A549 (cell line): ENCODE data around the gene ACAD11.

ENCODE experiments used
- POLR2A ChIP-seq: IDR thresholded peaks from 2 replicates; pipeline ENCODE4 v1.6.1; 2012; ENCODE audit warnings: mild to moderate bottlenecking, low read length
- TF ChIP-seq, protein P1 (sequence below): fragments of >200 bp; sonication (Bioruptor Twin); formaldehyde crosslinking; IDR thresholded peaks from 3 replicates; pipeline ENCODE4 v1.5.1; 2016

DNA sequence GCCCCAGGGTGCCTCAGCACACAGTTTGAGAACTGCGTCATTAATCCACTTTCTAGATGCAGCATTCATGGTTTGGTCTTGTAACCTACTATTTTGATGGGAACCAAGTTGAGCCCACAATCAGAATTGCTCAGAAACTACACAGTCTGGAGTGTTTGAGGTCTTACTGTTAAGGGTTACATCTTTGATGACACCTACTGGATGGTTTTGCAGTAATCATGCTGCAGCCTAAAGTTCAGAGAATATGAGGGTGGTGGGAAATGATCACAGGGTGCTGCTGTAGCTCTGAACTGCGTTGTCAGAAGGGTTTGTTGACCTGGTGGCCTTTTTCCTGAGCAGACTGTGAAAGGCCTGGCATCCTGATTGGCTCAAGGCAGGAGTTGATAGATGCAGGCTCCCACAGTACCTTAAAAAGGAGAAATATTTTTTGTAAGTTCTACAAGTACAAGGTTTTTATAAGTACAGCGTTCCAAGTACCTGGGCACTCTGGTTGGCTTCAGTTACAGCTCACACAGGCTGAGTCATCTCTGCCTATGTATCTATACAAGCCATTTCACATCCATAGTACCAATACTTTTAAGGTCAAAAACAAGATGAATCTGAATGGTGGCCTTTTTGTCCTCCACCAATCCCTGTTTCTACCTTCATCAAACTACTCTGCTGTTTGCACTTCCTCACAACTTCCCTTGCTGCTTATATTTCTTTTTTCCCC lies 123.0 kb downstream of the ACAD11 start:
- TF ChIP-seq, protein P1, sequence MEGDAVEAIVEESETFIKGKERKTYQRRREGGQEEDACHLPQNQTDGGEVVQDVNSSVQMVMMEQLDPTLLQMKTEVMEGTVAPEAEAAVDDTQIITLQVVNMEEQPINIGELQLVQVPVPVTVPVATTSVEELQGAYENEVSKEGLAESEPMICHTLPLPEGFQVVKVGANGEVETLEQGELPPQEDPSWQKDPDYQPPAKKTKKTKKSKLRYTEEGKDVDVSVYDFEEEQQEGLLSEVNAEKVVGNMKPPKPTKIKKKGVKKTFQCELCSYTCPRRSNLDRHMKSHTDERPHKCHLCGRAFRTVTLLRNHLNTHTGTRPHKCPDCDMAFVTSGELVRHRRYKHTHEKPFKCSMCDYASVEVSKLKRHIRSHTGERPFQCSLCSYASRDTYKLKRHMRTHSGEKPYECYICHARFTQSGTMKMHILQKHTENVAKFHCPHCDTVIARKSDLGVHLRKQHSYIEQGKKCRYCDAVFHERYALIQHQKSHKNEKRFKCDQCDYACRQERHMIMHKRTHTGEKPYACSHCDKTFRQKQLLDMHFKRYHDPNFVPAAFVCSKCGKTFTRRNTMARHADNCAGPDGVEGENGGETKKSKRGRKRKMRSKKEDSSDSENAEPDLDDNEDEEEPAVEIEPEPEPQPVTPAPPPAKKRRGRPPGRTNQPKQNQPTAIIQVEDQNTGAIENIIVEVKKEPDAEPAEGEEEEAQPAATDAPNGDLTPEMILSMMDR = no peak
- TF ChIP-seq POLR2A = no peak
